ENCODE data around the gene CYP11A1.
"Not testable (repeated sequence)": the region's sequence is repeated elsewhere in the genome, so short reads cannot be mapped to it uniquely, and the experiment has no call there.

The CYP11A1 gene

DNA sequence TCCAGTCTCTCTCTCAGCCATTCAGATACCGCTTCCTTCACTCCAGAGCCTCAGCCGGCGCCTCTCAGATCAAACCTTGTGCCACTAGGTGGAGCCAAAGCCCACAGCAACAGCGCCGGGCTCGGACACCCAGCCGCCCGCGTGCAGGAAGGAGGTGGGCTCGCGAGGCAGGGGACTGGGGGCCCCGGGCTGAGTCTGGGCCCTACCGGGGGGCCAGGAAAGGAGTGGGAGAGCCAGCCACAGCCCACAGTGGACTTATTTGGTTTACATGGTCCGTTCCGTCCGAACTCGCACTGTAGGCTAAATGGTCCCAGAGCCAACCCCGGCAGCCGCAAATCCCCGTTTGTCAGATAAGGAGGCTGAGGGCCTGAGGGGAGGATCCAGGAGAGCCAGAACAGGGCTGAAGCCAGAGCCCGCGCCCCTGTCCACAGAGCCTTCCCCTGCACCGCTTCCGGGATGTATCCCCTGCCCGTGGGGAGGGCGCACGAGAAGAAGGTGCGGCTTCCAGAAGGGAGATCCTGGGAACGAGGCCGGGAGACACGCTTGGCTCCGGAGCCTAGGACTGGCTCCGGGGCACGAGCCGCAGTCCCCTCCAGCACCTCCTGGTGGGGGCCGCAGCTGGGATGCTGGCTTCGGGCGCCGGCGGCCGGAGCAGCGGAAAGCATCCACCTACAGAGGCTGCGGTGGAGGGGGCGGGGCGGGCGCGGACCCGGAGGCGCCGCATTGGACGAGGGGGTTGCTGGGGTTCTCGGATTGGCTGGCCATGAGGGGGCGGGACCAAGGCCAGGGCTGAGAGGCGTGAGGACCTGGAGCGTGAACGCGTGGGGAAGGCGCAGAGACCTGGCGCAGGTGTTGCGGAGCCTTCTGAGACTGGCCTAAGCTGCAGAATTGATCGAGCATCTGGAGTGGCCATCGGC lies 6.5 kb upstream of the CYP11A1 start:
- DNase-seq: peak; percentile 94

DNA sequence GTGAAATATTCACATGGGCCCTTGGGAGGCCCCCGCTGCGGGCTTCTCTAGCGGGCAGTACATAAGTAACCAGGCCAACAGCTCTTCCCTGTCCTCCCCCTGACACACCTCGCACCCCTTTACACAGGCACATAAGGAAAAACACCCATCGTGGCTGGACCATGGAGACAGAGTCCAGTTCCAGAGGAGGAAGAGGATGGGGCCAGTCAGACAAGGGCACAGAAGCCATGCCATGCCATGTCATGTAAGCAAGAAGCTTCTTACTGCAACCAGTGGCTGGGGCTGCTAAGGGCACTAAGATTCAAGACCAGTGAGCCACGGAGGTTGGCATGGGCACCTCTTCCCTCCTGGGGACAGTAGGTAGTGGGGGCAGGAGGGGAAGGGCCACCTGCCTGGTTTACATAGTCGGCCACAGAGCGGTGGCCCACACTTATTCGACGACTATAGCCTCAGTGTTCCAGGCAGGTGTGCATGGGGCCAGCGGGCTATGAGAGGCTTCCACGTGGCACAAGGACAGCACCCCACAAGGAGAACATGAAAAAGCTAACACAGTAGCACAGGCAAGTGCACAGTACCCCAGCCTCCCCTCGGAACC lies 5.7 kb upstream of the CYP11A1 start:
- no peak for DNase-seq

DNA sequence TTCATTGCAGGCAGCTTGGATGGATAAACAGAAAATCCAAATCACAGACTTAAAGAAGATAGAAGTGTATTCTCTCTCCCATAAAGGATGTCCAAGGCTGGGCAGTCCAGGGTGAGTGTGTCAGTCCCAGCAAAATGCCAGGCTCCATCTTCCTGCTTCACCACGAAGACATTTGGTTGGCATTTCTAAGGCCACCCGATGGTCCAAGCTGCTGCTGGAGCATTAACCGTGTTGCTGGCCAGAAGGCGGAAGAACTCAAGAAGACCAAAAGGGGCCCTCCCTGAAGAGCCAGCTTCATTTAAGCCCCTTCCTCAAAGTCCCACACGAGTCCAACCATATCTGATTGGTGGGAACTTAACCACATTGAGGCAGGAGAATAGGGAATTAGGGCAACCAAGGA lies 3.0 kb upstream of the CYP11A1 start:
- no peak for DNase-seq

DNA sequence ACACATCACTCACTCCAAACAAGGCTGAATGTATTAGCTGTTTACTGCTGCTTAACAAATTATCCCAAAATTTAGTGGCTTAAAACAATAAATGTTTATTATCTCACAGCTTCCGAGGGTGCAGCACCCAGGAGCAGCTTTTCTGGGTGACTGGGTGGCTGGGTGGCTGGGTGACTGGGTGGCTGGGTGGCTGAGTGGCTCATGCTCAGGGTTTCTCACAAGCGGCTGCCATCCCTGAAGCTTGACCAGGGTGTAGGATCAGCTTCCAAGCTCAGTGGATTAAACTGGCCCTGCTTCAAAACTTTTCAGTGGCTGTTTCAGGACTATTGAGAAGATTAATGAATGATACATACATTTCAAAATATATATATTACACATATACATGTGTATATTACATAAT lies 2.3 kb upstream of the CYP11A1 start:
- no peak for DNase-seq

DNA sequence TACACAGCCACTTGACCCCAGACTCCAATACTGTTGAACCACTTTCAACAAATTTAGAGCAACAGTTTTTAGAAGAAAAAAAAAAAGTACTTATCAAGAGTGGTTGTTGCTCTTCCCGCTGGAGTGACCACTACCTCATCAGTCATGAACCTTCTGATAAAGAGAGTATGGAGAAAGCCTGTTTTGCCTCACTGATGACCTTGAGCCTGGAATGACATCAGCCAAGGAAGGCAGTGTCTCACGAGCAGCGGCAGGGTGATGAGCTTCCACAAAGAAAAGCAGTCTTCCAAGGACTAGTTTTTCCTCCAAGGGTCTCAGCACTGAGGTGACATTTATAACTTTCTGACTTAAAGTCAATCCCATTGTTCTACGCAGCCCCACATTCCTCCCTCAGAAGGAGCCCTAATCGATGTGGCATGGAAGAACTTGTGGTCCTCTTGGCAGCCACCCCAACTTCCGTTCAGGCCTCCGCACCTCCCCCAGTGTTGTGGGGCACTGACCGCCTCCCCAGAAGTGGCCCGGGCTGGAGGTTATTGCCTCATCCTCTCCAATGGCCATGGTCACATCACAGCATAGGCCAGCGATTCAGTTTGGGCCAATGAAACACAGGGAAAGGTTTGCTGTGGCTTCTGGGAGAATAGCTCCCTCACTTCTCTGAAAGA lies 1.8 kb upstream of the CYP11A1 start:
- DNase-seq: no peak

DNA sequence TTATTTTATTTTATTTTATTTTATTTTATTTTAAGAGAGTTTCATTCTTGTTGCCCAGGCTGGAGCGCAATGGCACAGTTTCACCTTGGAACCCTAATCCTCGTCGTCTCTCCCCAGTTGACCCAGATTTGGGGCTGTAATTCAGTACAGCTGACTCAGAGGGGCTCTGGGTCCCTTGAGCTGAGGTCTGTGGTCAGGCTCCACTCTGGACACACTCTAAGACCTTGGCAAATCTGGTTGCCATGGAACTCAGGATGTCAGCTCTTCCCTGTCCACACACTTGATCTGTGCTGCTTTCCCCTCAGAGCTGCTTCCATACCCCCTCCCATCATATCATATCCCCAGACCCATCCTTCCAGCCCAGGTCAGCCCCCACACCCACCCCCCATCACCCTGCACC lies 675 bp upstream of the CYP11A1 start:
- no peak for DNase-seq

DNA sequence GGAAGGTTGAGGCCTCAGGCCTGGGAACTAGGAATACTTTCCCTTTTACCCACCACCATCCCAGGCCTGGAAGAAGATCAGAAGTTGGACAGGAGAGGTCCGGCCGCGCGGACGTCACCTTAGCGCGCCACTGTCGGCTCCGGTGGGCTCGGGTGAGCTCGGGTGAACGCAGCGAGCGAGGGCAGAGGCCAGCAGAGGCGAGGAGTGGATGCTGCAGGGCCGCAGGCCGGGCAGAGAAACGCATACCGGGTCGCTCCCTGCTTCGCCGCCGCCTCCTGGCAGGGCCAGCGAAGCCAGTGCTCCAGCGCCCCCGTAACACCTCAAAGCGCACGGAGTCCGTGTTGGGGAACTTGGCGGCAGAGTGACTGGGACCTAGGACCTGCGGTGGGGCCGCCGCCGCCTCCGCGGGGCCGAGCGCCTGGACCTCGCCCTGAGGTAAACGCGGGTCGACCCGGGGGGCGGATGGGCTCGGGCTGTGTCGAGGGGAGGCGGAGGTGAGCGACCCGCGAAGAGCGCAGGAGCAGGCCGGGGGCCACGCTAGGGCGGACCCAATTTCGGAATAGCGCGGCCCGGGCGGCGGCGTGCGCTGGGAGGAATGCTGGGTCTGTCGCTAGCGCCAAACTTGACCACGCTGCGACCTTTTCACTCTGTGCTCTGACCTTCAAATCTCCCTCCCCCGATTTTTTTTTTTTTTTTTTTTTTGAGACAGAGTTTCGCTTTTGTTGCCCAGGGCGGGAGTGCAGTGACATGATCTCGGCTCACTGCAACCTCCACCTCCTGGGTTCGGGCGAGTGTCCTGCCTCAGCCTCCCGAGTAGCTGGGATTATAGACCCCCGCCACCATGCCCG lies 1.6 kb downstream of the CYP11A1 start:
- DNase-seq: no peak

DNA sequence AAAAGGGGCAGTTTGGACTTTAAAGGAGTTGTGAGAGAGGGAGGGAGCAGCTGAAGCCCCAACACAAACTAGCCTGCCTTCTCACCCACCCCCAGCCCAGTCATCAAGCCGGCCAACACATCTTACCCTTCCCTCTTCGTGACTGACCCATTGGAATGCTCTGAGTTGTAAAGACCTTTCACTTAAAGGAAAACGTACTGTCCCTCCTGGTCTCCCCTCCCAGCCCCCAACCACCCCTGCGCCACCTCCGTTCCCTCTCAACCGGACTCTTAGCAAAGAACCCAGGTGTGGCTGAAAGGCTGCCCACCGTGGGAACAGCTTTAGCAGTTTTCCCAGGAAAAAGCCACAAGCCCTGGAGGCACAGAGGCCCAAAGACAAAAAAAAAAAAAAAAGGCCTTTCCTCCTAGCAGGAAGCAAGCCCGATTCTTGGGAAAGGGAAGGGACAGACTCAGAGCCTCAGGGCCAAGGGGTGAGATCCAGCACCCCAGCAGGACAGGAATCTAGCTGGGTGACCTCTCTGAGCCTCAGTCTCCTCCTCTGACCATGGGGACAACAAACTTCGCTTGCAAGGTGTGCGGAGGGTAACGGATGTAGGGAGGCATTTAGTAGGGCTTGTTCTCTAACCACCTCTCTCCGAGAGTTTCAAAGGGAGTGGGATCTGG lies 2.4 kb downstream of the CYP11A1 start:
- no peak for DNase-seq

DNA sequence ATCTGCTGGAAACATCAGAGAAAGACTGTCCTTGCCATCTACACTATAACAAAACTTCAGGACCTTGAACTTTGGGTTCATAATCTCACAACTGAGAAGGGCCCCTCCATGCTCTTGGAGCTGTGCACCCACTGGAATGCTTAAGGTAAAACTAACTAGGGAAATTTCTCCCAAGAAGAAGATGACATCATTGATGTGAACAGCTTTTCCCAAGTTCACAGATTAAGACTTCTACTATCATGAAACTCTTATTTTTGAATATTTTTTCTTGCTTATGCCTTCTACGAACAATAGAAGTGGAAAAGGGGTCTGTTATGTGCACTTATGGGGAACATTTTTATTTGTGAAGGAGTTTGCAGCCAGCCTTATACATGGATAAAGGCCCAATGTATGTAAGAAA lies 5.0 kb downstream of the CYP11A1 start:
- DNase-seq: no peak

DNA sequence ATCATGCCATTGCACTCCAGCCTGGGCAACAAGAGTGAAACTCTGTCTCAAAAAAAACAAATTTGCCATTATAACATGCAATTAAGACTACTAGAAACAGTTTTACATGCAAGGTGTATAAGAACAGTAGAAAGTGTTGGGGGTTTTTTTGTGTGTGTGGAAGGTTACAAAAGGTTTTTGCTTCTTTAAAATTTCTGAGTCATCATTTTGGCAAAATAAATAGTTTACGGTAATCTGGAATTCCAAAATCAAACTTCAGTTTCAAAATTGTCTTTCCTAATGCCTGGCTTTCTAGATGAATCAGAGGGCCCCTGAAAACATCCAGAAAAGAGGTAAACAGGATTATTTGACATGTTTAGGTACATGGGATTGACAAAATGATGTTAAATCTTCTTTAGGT lies 6.6 kb downstream of the CYP11A1 start:
- DNase-seq: not testable (repeated sequence)

DNA sequence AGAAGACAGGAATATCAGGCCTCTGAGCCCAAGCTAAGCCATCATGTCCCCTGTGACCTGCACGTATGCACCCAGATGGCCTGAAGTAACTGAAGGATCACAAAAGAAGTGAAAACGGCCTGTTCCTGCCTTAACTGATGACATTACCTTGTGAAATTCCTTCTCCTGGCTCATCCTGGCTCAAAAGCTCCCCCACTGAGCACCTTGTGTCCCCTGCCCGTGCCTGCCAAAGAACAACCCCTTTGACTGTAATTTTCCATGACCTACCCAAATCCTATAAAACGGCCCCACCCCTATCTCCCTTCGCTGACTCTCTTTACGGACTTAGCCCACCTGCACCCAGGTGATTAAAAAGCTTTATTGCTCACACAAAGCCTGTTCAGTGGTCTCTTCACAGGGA lies 8.1 kb downstream of the CYP11A1 start:
- DNase-seq: not testable (repeated sequence)

DNA sequence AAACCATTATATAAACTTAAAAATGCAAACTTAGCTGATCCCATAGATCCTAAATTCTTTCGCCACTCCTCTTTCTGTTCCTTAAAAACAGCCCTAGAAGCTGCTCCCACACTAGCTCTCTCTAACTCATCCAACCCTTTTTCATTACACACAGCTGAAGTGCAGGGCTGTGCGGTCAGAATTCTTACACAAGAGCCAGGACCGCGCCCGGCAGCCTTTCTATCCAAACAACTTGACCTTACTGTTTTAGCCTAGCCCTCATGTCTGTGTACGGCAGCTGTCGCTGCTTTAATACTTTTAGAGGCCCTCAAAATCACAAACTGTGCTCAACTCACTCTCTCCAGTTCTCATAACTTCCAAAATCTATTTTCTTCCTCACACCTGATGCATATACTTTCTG lies 9.9 kb downstream of the CYP11A1 start:
- DNase-seq: not testable (repeated sequence)

DNA sequence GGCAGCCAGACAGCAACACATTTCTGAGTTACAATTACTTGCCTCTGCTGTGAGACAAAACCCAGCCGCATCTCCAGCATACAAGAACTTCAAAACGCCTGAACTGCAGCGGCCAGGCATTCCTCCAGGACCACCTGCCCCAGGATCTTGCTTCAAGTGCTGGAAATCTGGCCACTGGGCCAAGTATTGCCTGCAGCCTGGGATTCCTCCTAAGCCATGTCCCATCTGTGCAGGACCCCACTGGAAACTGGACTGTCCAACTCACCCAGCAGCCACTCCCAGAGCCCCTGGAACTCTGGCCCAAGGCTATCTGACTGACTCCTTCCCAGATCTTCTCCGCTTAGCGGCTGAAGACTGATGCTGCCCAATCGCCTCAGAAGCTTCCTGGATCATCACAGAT lies 11.4 kb downstream of the CYP11A1 start:
- DNase-seq: not testable (repeated sequence)

DNA sequence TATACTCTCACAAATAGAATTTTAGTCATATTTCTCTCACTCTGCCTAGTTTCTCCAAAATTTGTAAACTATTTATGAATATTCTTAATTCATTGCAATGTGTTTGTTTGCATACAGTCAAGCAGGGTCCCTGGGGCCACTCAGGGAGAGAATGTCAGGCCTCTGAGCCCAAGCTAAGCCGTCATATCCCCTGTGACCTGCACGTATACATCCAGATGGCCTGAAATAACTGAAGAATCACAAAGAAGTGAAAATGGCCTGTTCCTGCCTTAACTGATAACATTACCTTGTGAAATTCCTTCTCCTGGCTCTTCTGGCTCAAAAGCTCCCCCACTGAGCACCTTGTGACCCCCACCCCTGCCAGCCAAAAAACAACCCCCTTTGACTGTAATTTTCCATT lies 13.5 kb downstream of the CYP11A1 start:
- DNase-seq: not testable (repeated sequence)

DNA sequence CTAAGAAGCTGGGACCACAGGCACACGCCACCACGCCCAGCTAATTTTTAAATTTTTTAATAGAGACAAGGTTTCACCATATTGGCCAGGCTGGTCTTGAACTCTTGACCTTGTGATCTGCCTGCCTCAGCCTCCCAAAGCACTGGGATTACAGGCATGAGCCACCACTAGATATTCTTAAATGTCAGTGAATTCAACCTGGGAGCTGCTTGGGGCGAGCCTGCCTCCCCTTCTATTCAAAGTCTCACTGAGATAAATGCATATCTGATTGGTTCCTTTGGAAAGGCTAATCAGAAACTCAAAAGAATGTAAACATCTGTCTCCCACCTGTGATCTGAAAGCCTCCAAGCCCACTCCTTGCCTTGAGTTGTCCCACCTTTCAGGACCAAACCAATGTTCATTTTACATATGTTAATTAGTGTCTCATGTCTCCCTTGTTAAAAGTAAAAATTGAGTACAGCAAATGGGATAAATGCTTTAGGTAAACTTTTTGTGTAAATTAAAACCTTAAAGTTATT lies 15.0 kb downstream of the CYP11A1 start:
- no peak for DNase-seq

DNA sequence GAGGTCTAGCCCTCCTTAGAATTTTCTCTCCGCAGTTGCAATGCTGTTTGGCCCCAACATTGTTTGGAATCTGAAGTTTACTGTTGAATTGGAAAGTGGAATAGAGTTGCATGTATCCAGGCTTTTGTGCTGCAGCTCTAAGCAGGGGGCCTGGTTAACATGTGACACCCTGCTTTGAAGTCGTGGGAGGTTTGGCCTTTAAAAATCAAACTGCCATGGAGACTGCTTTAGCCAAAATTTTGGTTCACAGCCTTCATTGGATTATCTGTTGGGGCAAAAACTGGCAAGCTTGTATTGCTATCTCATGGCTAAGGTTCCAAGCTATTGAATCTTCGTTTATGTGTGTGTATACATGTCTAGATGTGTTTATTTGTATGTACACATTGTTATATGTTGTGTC lies 15.8 kb downstream of the CYP11A1 start:
- DNase-seq: no peak

DNA sequence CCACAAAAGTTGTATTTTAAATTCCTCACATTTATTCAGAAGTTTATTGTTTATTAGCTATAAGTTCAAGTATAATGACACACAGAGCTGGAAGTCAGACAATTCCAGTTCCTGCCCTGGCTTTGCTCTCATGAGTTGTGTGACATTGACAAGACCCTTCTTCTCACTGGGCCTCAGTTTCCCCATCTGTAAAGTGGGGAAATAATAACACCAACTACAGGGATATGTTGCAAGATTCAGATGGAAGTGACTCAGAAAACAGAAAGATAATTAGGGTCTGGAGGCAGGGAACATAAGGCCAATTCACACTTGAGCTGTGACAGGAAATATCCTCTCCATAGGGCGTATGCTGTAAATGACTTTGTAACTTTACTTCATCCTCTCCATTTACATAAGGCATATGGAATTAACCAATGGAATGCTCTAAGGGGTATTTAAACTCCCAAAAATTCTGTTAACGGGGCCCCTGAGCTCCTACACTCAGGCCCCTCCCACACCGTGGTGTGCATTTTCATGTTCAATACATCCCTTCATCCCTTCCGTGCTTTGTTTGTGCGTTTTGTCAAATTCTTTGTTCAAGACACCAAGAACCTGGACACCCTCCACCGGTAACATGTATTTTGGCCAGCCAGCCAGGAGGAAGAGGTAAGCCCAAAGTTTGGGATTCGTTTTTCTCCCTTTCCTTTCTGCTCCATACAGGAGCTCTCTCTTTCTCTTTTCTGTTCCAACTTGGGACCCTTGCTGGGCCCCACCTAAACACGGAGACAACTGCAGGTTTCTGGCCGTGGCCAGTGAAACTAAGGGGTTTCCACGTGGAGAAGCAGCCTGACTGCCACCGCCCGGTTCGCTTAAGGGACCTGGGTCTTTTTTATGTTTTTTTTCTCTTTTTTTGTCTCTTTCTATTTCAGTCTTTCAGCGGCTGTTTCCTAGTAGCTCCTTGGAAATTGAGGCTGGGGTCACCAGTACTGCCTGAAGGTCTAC lies 16.9 kb downstream of the CYP11A1 start:
- DNase-seq: no peak

DNA sequence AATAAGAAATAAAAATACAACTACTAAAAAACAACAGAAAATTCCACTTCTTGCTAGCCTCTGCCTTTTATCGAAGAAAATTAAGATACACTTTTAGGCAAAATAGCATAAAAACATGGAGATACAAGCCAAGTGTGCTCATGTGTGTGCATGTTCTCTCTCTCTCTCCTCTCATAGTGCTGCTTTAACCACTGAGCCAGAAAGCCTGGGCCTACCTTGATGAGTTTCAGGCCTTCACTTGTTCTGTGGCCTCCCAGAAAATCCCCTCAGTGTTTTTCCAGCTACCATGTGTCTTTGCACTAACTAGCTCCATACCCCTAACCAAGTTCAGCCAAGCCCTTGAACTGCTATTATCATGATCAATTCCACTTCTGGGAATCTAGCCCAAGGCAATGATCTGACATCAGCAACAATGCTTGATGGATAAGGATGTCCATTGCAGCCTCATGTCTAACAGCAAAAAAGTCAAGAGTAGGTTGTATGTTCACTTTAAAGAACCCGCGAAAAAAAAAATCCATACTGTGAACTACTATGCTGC lies 18.1 kb downstream of the CYP11A1 start:
- DNase-seq: no peak

DNA sequence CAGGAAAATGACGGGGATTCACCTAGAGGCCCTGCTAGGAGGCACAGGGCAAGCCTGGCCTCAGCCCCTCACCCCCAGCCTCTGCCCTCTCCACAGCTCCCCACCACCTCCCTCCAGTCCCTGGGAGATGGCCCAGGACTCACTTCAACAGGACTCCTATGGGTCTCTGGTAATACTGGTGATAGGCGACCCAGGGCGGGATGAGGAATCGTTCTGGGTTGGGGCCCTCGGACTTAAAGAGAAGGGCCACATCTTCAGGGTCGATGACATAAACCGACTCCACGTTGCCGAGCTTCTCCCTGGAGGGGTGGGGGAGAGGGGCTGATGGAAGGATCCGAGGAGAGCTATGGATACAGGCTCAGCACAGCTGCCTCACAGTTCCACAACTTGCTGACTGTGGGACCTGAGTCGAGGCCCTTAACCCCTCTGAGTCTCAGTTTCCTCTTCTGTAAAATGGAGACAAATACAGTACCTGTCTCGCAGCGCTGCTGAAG lies 19.6 kb downstream of the CYP11A1 start:
- no peak for DNase-seq

DNA sequence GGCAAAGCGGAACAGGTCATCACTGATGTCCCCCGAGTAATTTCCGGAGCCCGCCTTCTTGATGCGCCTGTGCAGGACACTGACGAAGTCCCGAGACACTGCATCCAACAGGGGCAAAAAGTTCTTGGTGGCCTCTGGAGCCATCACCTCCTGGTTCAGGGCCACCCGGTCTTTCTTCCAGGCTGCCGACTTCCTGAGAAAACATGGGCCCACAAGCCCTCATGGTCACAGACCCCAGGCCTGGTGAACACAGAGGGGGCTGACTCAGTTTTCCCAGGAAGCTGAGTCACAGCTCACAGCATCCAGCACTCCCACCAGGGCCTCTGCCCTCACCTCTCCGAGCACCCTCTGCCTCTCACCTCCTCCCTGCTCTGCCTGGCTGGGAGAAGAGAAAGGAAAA lies 22.4 kb downstream of the CYP11A1 start:
- no peak for DNase-seq

DNA sequence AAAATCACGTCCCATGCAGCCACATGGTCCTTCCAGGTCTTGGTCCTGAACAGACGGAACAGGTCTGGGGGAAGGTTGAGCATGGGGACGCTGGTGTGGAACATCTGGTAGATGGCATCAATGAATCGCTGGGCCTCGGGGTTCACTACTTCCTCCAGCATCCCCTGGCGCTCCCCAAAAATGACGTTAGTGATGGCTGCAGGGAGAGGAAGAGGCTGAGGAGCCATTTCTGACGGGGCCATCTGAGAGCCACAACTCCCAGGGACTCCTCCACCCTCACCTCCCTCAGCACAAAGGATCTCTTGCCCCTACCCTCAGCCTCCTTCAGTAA lies 23.7 kb downstream of the CYP11A1 start:
- no peak for DNase-seq
